Mesothelial cell of epicardium (in vitro differentiated cells): ENCODE measurements around the gene ANO1. TPM values are rescaled to one million over a fixed set of nuclear protein-coding genes. Genes with fewer than 3 reads are reported as not detected.
A peak's percentile ranks its signal among the peaks of the same experiment; 100 is the strongest.

Experiments
- DNase-seq, 2 experiments: peaks; one replicate each; pipeline ENCODE4 v3.0.0; 2021; ENCODE audit warnings: low spot score in 2 of 2; ENCODE audit not compliant: unreplicated experiment in 2 of 2
- H3K27ac Mint-ChIP-seq: 2 replicates; pipeline ENCODE4 v1.8.0; 2021; ENCODE audit warnings: mixed read lengths
- H3K27me3 Mint-ChIP-seq: 2 replicates; pipeline ENCODE4 v1.8.0; 2021; ENCODE audit warnings: low read depth, mixed read lengths
- H3K36me3 Mint-ChIP-seq: 2 replicates; pipeline ENCODE4 v1.8.0; 2021; ENCODE audit warnings: mixed read lengths
- H3K4me1 Mint-ChIP-seq: 2 replicates; pipeline ENCODE4 v1.8.0; 2021; ENCODE audit warnings: mixed read lengths
- H3K4me3 Mint-ChIP-seq: 2 replicates; pipeline ENCODE4 v1.8.0; 2021; ENCODE audit warnings: mild to moderate bottlenecking, moderate library complexity, mixed read lengths
- H3K9me3 Mint-ChIP-seq: 2 replicates; pipeline ENCODE4 v1.8.0; 2021; ENCODE audit warnings: mixed read lengths
- total RNA-seq: library from RNA; stranded (reverse); gene quantifications from 3 replicates; pipeline ENCODE4 v1.2.1, GENCODE V29; 2021
- TF ChIP-seq, protein P1 (sequence below): fragments of 200-600 bp; sonication (generic); IDR thresholded peaks from one replicate; pipeline ENCODE4 v1.5.0; 2021; ENCODE audit warnings: antibody characterized with exemption; ENCODE audit not compliant: unreplicated experiment

ANO1 gene
- total RNA-seq, 1 donor from 2014 or later = 37.2 TPM

GRCh38 chr11:70139785-70140410 lies 61.8 kb downstream of the ANO1 start:
- Mint-ChIP-seq H3K4me1 (peaks cover 23% of the 10 kb centered on the region), H3K36me3 (no peaks in the 10 kb centered on the region), H3K27ac (peak overlapping the region; percentile 64), H3K9me3 (no peaks in the 10 kb centered on the region), H3K4me3 (no peak overlapping the region), H3K27me3 (peaks cover 37% of the 10 kb centered on the region)
- no peak for DNase-seq
- TF ChIP-seq, protein P1, sequence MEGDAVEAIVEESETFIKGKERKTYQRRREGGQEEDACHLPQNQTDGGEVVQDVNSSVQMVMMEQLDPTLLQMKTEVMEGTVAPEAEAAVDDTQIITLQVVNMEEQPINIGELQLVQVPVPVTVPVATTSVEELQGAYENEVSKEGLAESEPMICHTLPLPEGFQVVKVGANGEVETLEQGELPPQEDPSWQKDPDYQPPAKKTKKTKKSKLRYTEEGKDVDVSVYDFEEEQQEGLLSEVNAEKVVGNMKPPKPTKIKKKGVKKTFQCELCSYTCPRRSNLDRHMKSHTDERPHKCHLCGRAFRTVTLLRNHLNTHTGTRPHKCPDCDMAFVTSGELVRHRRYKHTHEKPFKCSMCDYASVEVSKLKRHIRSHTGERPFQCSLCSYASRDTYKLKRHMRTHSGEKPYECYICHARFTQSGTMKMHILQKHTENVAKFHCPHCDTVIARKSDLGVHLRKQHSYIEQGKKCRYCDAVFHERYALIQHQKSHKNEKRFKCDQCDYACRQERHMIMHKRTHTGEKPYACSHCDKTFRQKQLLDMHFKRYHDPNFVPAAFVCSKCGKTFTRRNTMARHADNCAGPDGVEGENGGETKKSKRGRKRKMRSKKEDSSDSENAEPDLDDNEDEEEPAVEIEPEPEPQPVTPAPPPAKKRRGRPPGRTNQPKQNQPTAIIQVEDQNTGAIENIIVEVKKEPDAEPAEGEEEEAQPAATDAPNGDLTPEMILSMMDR = no peak

GRCh38 chr11:70140711-70141485 lies 62.8 kb downstream of the ANO1 start:
- Mint-ChIP-seq H3K4me1 (peaks cover 17% of the 10 kb centered on the region), H3K27ac (no peak overlapping the region), H3K4me3 (peak overlapping the region; percentile 52), H3K9me3 (no peaks in the 10 kb centered on the region), H3K27me3 (peaks cover 37% of the 10 kb centered on the region), H3K36me3 (no peaks in the 10 kb centered on the region)
- TF ChIP-seq, protein P1 = no peak
- DNase-seq = no peak

DNA sequence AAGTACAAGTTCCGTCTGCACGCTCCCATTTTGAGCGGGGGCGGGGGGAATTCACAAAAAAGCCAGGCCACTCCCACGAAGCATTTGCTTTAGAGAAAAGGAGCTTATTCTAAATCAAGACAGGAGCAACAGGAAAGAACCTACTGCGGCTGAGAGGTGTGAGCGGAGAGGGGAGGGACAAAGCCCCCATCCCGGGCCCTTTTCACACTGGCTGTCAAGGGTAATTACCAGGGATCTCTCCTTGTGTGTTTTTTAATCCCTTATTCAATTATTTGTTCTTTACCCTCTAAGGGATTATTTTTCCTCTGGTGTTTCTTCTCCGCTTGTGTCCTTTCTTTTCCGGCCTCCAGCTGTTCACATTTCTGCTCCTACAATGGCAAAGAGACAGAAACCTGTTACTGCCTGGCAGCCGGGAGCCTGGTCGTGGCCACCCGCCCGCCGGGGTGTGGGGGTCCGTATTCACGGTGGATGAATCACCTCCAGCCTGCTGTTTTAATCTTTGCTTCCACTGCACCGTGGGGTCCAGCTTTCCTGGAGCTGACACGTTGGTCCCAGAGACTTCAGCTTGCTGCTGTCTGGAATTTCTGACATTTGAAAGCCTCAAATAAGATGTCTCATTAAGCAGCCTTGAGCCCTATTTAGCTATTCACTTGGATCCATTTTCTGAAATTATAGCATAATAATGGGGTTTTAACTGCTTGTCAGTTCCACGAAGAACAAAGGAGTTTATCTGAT lies 63.5 kb downstream of the ANO1 start:
- TF ChIP-seq, protein P1 = no peak
- Mint-ChIP-seq H3K4me1 (peaks cover 17% of the 10 kb centered on the region), H3K27me3 (peaks cover 39% of the 10 kb centered on the region), H3K4me3 (peak overlapping the region; percentile 52), H3K27ac (peak overlapping the region; percentile 7), H3K36me3 (no peaks in the 10 kb centered on the region), H3K9me3 (no peaks in the 10 kb centered on the region)
- no peak for DNase-seq

DNA sequence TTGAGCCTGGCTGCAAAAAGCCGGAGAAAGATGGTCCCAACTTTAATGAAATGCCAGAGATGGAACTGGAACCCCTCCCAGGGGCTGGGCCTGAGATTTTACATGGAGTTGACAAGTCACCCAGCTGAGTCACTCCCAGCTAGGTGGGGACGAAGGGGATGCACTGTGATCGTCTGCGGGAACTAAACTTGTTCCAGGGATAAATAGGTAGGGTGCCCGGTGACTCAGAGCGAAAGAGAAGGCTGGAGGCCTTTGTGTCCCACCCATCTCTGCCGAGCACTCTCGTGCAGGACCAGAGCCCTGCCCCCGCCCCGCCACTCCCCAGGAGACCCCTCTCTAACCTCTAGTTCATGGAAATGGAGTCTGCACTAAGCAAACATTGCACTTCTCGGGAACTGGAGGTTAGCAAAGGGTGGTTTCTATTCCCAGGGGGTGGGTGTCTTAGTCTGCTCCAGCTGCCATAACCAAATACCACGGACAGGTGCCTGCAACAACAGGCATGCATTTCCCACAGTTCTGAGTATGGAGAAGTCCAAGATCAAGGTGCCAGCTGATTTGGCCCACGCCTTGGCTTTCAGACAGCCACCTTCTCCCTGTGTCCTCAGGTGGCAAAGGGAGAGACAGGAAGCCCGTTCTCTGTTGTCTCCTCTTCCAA lies 64.2 kb downstream of the ANO1 start:
- DNase-seq = no peak
- Mint-ChIP-seq H3K27me3 (peaks cover 43% of the 10 kb centered on the region), H3K4me3 (peak overlapping the region; percentile 52), H3K27ac (peak overlapping the region; percentile 7), H3K36me3 (no peaks in the 10 kb centered on the region), H3K4me1 (peaks cover 17% of the 10 kb centered on the region), H3K9me3 (no peaks in the 10 kb centered on the region)
- TF ChIP-seq, protein P1 = no peak

GRCh38 chr11:70144262-70144661 lies 66.1 kb downstream of the ANO1 start:
- peaks cover 49% of the 10 kb centered on the region for H3K27me3 Mint-ChIP-seq
- no peaks in the 10 kb centered on the region for H3K36me3 Mint-ChIP-seq
- H3K27ac Mint-ChIP-seq = no peak overlapping the region
- H3K4me1 Mint-ChIP-seq = peaks cover 17% of the 10 kb centered on the region
- no peaks in the 10 kb centered on the region for H3K9me3 Mint-ChIP-seq
- no peak overlapping the region for H3K4me3 Mint-ChIP-seq
- TF ChIP-seq, protein P1 = no peak
- DNase-seq = no peak
